Fibroblast of skin of back (primary cell): ENCODE results near the gene KLHL5. TPM values are rescaled to one million over a fixed set of nuclear protein-coding genes. Genes with fewer than 3 reads are reported as not detected.
A peak's percentile ranks its signal among the peaks of the same experiment; 100 is the strongest.
"Not testable (repeated sequence)": the region's sequence is repeated elsewhere in the genome, so short reads cannot be mapped to it uniquely, and the experiment has no call there.

Experiments
- DNase-seq: peaks from one replicate; pipeline ENCODE4 v3.0.0-alpha.2; 2013
- polyA plus RNA-seq, 2 experiments: library from polyadenylated mRNA; unstranded; fragments of 120-200 nt; gene quantifications; one replicate each; pipeline ENCODE4 v1.2.1, GENCODE V29; 2013; ENCODE audit not compliant: insufficient read length in 2 of 2

The KLHL5 gene
- polyA plus RNA-seq (2013, experiment 1 of 2; ENCODE audit: insufficient read length), result 70.3 TPM
- polyA plus RNA-seq (2013, experiment 2 of 2; ENCODE audit: insufficient read length), result 57.0 TPM

GRCh38 chr4:39062094-39062769 is at the start of gene KLHL5:
Gene KLHL5, plus strand, starts transcription at chr4:39062232. Its CDS starts 421 bp downstream, at chr4:39062653.
- no peak for DNase-seq

- DNase-seq, result no peak
These were observed 48.0 kb upstream of the KLHL5 start for GRCh38 chr4:39014028-39014427.

GRCh38 chr4:39020130-39020529 is 41.9 kb upstream of the KLHL5 start:
- DNase-seq, result no peak

GRCh38 chr4:39021631-39022030 is 40.4 kb upstream of the KLHL5 start:
- DNase-seq, result no peak

GRCh38 chr4:39022241-39022640 is 39.8 kb upstream of the KLHL5 start:
- DNase-seq, result no peak

GRCh38 chr4:39023059-39023458 is 39.0 kb upstream of the KLHL5 start:
- no peak for DNase-seq

- no peak for DNase-seq
These were observed 37.6 kb upstream of the KLHL5 start for GRCh38 chr4:39024311-39024865.

GRCh38 chr4:39025552-39026085 is 36.4 kb upstream of the KLHL5 start:
- peak; percentile 47 for DNase-seq

GRCh38 chr4:39026096-39026495 is 35.9 kb upstream of the KLHL5 start:
- DNase-seq, result no peak

GRCh38 chr4:39029752-39030694 is 32.0 kb upstream of the KLHL5 start:
- DNase-seq, result no peak

- DNase-seq, result peak; percentile 33
These were observed 31.3 kb upstream of the KLHL5 start for GRCh38 chr4:39030725-39031124.

GRCh38 chr4:39031590-39032020 is 30.4 kb upstream of the KLHL5 start:
- DNase-seq, result not testable (repeated sequence)

- peak; percentile 68 for DNase-seq
These were observed 29.6 kb upstream of the KLHL5 start, which contains the start of gene TMEM156 for GRCh38 chr4:39032218-39033085. Gene TMEM156, minus strand, starts transcription at chr4:39032409. Its CDS starts 96 bp downstream, at chr4:39032313.

- peak; percentile 96 for DNase-seq
These were observed 25.9 kb upstream of the KLHL5 start for GRCh38 chr4:39036172-39036571.

- peak; percentile 62 for DNase-seq
These were observed 24.6 kb upstream of the KLHL5 start for GRCh38 chr4:39037491-39037825.

- no peak for DNase-seq
These were observed 24.1 kb upstream of the KLHL5 start for GRCh38 chr4:39037941-39038340.

- no peak for DNase-seq
These were observed 22.9 kb upstream of the KLHL5 start for GRCh38 chr4:39039108-39039507.

GRCh38 chr4:39042366-39042765 is 19.7 kb upstream of the KLHL5 start:
- DNase-seq, result no peak

- peak; percentile 51 for DNase-seq
These were observed 18.8 kb upstream of the KLHL5 start for GRCh38 chr4:39043058-39043860.

- no peak for DNase-seq
These were observed 18.1 kb upstream of the KLHL5 start for GRCh38 chr4:39043861-39044363.
